Stimulated activated CD4-positive, alpha-beta T cell treated with anti-CD3 and anti-CD28 coated beads, Interleukin-12 subunit alpha, Interleukin-12 subunit beta, amount 100 ng/mL, for 48 hours (primary cell): ENCODE results near the gene WDTC1.
A peak's percentile ranks its signal among the peaks of the same experiment; 100 is the strongest.

ENCODE experiments used
- DNase-seq, 3 donors: peaks; one replicate each; pipeline ENCODE4 v3.0.0-alpha.2; 2020; ENCODE audit warnings: low read depth in 2 of 3, low spot score in 1 of 3

Gene WDTC1

GRCh38 chr1:27332536-27333281 is 98.3 kb downstream of the WDTC1 start:
- DNase-seq: peak in 2 of 3 donors; percentile 38 to 39

DNA sequence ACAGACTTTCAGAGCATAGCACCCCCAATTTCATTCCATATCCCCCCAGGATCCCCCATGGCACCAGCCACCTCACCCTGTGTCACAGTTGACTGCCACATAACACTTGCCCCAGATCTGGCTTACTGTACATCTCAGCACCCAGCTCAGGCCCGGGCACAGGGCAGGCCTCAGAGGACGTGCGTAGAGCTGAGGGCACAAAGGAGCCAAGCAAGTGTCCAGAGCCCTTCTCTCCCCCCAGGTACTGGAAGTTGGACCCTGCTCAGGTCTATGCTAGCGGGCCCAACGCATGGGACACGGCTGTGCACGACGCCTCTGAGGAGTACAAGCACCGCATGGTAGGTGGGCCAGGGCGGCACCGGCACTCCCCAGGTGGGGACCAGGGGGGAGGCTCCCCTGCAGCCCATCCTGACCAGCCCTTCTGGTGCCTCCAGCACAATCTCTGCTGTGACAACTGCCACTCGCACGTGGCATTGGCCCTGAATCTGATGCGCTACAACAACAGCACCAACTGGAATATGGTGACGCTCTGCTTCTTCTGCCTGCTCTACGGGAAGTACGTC is 99.4 kb downstream of the WDTC1 start:
- no peak for DNase-seq

GRCh38 chr1:27335506-27336422 is 101.3 kb downstream of the WDTC1 start:
- no peak for DNase-seq

DNA sequence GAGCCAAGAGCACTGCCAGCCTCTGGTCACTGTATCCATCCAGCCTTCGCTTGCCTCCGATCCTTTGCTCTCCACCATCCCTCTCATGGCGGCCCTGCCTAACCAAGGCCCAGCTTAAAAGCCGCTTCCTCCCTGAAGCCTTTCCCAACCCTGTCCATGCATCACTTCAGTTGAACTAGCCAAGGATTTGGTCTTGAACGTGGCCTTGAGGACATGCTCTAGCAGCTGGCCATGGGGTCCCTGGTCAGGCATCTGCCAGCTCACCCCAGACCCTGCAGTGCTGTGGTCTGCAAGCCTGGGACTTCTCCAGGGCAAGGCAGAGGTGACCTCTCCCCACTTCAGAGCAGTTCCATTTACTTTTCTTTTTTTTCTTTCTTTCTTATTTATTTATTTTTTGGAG is 102.3 kb downstream of the WDTC1 start:
- DNase-seq: no peak

DNA sequence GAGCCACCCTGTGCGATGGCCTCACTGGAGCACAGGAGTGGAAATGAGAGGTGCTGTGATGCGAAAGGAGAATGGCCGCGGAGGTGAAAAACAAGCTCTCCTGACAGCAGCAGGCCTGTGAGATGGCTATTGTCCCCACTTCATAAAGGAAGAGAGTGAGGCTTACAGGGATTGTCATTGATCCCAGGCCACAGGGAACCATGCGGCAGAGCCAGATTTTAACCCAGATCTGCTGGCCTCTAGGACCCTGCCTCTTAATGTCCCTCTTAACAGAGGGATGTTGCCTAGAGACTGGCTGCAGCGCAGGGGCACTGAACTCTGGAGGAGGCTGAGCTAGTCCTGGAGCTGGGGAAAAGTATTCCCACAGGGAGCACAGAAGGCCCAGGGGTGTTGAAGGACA is 104.3 kb downstream of the WDTC1 start:
- DNase-seq: no peak

GRCh38 chr1:27339213-27339612 is 104.8 kb downstream of the WDTC1 start:
- no peak for DNase-seq

DNA sequence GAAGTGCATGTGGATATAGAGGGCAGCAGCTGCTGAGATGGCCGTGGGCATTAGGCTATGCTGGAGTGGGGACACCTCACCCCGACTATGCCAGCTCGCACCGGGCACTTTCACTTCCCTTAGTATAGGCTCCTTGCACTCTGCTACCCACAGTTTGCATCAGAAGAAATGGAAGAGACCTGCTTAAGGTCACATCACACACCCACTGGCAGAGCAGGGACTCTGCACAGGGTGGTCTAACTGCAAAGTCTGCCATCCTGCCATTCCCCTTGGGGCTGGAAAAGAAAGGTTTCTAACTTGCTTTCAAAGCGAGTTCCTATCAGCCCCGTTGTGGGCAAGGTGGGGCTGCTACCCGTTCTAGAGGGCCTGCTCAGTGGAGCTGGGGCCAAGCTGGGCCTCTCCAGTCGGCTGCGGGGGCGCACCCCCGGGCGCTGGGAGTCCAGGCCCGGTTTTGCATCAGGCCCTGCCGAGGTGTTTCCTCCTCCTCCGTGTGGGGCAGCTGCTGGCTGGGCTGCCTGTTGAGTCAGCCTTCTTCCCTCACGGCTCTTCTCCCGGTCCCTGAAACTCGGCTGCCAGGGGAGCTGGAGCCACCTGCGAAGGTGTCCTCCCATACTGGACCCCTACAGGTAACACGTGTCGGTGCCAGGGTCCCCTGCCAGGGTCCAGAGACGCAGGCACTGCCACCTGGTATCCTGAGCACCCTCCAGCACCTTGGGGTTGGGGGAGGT is 107.3 kb downstream of the WDTC1 start, which contains the start of gene SYTL1:
Gene SYTL1, plus strand, starts transcription at position 498 of the 728 bp plus-strand sequence. CDS start 3,313 bp downstream, outside the sequence.
- no peak for DNase-seq

DNA sequence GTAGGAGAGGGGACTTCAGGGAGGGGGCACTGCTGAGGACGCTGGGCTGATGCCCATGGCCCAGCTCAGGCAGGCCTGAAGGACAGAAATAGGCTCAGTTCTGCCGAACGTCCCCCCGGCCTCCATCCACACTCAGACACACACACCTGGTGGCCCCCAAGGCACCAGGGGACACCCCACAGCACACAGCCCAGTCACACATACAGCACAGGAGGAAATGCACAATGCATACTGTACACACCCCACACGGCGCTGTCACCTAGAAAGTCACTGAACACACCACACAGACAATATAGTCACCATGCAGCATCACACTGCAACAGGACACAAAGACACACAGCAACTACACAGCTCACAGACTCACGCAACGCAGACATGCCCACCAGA is 108.0 kb downstream of the WDTC1 start:
- DNase-seq: no peak

DNA sequence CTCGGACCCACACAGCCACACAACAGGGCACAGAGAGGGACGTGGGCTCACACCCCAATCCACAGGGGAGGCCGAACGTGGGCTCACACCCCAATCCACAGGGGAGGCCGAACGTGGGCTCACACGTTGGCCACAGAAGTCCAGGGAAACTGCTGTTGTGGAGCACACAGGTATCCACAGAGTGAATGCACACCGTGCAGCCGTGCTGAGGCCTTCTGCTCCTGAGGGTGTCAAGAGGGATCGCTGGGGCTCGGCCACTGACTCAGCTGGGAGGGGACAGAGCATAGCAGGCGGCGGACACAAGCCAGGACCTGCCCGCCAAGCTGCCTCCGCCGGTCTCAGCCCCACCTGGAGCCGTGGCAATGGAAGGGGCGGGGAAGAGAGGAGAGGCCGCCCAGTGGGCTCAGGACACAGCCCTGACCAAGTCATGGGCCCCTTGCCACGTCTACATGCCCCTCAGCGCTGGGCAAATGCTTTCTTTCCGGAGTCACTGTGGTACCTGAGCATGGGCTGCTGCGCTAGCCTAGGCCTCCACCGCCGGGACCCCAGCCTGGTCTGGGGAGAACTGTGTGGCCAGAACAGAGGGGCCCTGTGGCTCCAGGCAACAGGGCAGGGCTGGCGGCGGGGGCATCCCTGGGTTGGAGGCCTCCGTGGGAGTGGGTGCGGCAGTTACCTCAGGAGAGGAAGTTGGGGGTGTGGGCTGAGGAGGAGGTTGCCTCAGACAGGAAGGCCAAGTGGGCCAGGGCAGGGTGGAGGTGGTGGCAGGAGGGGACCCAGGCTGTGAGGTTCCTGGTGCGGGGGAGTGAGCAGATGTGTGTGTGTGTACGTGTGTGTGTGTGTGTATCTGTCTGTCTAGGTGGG is 108.6 kb downstream of the WDTC1 start:
- DNase-seq: no peak

GRCh38 chr1:27343639-27344025 is 109.2 kb downstream of the WDTC1 start:
- DNase-seq: no peak

DNA sequence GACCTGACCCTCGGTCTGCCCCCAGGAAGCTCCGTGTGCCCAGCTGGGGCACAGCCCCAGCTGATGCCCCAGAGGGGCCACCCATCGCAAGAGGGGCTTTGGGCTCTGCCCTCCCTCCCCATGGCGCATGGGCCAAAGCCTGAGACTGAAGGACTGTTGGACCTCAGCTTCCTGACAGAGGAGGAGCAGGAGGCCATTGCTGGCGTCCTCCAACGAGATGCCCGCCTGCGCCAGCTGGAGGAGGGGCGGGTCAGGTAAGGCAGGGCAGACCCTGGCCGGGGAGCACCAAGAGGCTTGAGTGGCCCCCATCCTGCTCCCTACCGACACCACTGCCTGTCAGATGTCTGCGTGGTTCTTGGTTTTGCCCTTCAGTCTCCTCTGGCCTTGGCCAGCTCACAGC is 110.8 kb downstream of the WDTC1 start:
- DNase-seq: no peak

DNA sequence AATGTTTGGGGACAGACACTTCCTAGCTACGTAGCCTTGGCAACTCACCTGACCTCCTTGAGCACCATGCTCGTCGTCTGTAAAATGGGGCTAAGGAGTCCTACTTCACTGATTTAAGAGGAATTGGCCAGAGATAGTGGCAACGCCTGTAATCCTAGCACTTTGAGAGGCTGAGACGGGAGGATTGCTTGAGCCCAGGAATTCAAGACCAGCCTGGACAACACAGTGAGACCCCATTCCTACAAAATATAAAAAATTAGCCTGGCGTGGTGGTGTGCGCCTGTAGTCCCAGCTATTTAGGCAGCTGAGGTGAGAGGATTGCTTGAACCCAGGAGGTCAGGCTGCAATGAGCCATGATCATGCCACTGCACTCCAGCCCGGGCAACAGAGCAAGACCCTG is 111.9 kb downstream of the WDTC1 start:
- no peak for DNase-seq

DNA sequence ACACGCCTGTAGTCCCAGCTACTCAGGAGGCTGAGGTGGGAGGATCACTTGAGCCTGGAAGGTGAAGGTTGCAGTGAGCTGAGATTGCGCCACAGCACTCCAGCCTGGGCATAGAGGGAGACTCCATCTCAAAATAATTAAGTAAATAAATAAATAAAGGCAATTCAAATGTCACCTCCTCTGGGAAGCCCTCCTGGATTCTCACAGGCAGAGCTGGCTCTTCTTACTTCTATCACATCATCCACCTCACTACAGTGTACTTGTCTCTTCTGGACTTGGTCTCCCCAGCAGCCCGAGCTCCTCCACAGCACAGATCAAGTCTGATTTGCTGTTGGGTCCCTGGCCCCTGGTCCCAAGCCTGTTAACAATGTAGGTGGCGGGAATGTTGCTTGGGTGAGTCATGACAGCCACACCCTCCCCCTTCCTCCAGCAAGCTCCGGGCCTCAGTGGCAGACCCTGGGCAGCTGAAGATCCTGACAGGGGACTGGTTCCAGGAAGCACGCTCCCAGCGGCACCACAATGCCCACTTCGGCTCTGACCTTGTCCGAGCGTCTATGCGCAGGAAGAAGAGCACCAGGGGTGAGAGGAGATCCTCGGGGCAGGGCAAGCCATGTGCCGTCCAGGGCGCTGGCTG is 112.7 kb downstream of the WDTC1 start:
- DNase-seq: no peak

- DNase-seq: no peak
Measured at GRCh38 chr1:27348861-27349783, 114.7 kb downstream of the WDTC1 start.

DNA sequence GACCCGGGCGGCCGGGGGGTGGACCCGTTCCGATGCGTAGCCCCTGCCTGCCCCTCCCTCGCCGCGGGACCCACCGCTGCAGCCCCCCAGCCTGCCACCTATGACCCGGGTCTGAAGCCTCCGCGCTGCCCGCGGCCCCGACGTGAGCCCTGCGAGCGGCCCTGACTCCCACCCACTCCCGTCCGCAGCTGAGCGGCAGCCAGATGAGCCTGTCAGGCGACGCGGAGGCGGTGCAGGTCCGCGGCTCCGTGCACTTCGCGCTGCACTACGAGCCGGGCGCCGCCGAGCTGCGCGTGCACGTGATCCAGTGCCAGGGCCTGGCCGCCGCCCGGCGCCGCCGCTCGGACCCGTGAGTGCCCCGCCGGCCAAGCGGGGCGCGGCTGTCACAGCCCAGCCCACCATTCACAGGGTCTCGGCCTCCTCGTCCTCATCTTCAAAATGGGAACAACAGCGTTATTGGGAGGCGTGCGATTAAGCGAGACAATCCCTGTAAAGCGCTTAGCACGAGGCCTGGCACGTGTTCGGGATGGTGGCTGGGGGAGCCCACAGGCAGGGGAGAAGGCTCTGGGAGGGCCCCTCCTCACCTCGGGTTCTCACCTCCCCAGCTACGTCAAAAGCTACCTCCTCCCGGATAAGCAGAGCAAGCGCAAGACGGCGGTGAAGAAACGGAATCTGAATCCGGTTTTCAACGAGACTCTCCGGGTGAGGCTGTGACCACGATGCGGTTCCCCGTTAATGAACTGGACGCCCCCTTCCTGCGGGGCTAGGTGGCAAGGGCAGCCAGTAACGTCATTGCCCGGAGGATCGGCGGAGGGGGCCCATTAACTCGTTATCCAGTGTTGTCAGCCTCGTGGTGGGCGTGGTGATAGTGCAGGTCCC is 115.6 kb downstream of the WDTC1 start:
- no peak for DNase-seq

- no peak for DNase-seq
Measured at GRCh38 chr1:27350663-27351540, 116.5 kb downstream of the WDTC1 start.
